ENCODE results near the gene BIRC7.
A peak's percentile ranks its signal among the peaks of the same experiment; 100 is the strongest.
"Not testable (repeated sequence)": the region's sequence is repeated elsewhere in the genome, so short reads cannot be mapped to it uniquely, and the experiment has no call there.

Gene BIRC7

DNA sequence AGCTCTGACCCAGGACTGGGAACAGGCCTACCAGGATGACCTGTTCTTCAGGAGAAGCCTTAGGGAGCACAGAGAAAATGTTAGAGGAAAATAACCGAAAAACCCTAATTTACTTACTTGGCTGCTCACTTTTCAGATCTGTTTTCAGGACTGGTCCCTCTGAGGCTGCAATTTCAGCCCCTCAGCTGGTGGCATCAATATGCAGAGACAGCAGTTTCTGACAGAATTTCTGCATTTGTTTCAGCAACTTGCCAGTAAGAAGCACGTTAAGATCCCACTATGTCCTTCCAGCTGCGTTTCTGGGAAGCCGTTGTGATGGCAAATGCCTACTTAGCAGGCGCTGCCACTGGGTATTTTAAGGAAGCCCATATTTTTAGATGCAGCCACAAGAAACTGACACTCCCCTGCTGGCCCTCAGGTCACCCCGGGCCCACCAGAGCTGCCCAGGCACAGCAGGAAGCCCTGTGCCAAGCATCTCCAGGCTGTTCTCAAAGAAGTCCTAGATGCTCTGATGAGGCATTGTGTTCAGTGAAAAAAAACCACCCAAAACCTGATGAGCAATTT, 27.3 kb upstream of the BIRC7 start:
- DNase-seq, result no peak

DNA sequence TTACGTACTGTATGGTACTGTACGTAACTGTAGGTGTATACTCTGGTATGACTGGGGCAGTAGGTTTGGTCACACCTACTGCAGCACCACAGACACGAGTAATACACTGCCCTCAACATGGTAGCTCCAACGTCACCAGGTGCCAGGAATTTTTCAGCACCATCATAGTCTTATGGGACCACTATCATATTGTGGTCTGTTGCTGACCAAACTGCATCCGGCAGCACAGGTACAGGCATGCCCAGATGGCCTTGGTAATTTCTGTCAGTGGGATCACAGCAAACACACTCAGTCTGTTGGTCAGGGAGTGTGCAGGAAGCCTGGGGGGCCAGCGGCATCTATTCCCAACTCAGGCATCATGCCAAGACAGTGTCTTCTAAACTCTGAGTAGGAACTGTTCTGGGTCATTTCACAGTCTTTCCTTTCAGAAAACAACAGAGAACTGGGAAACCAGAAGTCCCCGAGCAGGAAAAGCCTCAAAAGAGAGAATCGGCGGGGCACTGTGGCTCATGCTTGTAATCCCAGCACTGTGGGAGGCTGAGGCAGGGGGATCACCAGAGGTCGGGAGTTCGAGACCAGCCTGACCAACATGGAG, 25.6 kb upstream of the BIRC7 start:
- no peak for DNase-seq

DNA sequence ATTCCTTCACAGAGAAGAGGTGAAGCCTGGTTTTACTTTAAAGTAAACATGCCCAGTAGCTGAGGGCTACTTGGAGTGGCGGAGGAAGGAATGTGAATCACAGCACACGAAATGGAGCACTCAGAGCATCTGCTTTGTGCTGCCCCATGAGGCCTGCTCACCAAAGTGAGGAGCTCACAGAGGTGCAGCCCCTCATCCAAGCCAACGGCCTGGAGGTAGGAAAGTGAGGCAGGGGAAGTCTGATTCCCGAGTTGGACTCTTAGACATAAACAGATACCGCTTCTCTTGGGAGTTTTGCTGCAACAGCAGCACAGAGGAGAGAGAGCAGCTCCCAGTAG, 23.3 kb upstream of the BIRC7 start:
- DNase-seq, result no peak

DNA sequence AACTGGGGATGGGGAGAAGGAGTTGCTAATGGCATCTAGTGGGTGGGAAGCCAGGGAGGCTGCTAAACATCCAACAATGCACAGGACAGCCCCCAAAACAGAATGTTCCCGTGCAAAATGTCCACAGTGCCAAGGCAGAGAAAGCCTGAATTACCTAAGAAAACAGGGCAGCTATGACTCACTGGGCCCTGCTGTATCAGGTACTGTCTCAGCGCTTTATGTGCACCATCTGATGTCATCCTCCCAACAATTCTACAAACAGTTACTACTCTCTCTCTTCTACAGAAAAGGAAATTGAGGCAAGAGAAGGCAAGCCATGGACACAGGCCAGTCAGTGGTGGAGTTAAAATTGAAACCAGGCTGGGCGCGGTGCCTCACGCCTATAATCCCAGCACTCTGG, 22.9 kb upstream of the BIRC7 start:
- DNase-seq, result no peak

DNA sequence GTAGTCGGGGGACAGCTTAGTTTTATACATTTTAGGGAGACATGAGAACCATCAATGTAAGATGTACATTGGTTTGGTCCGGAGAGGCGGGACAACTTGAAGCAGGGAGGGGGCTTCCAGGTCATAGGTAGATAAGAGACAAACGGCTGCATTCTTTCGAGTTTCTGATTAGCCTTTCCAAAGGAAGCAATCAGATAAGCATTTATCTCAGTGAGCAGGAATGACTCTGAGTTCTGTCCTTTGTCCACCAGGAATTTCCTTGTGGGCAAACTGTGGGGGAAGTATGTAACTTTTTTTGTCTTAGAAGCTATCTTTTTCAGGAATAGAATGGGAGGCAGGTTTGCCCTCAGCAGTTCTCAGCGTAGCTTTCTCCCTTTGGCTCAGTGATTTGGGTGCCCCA, 21.2 kb upstream of the BIRC7 start:
- DNase-seq, result no peak

DNA sequence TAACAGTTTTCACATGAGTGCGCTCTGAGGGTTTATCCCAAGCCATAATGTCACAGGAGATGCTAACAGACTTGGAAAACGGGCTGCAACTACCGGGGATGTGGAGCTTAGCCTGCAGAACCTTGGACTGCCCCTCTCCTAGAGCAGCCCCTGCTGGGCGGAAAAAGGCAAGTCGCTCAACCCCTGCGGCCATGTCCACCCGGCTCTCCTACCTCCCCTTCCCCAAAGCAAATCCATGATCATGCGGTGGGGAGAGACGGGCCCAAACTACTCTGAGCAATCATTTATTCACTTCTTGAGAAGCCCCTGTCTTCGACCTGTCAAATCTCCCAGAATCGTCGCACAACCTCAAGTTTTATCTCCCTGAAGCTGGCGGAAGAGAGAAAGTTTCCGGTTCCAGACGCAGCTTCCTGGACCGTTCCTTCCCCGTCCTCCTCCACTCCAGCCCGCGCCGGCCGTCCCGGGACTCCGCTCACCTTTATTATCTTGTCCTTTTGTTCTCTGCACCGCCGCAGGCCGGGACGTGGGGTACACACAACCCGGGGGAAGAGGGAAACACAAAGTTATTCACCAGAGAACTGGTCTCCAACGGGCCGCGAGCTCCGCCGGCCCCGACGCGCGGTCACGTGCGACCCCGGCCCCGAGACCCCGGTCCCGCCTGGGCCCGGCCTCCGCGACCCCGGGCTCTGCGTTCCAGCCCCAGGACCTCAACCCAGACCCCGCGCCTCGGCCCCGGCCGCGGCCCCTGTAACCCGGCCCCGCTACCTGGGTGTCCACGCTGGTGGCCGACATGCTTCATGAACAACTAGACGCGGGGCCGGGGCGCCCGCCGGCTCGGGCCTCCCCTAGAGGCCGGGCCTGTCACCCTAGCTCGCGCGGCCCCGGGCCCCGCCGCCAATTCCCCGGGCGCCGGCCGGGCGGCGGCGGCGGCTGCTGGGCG, 20.3 kb upstream of the BIRC7 start:
- DNase-seq, result no peak

DNA sequence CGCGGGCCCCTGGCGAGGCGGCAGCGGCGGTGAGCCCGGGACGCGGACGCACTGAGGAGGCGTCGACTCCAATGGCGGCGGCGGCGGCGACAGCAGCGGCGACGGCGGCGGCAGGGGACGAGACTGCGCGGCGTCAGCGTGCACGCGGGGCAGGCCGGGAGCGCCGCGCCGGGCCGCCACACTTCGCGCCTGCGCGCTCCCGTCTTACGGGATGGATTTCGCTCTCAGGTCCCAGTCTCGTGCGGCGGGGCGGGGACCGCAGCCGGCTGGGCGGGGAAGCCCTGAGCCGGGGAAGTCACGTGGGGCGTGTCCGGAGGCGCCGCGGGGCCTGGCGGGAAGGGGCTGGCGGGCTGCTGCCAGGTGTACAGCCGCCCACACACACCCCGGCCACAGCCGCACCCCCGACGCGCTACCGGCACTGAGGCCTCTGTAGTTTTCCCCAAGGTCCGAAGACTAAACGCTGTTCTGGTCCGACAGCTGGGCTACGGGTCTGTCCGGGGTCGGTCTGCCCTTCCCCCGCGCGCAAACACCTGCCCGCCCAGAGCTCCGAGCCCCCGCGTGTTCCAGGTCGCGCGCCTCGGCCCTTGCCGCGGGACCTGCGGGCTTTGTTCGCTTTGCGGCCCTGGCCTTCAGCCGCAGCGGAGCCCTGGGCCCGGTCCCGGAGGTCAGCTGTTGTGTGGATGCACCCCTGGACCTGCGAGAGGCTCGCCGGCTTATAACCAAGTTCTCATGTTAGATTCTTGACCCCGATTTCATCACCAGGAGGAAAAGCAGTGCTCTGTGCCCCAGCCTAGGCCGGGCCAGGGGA, 19.5 kb upstream of the BIRC7 start, which contains the start of gene YTHDF1:
Gene YTHDF1, minus strand, starts transcription at position 91 of the 808 bp plus-strand sequence. CDS start 239 bp downstream, outside the sequence.
- DNase-seq, result peak; percentile 78

DNA sequence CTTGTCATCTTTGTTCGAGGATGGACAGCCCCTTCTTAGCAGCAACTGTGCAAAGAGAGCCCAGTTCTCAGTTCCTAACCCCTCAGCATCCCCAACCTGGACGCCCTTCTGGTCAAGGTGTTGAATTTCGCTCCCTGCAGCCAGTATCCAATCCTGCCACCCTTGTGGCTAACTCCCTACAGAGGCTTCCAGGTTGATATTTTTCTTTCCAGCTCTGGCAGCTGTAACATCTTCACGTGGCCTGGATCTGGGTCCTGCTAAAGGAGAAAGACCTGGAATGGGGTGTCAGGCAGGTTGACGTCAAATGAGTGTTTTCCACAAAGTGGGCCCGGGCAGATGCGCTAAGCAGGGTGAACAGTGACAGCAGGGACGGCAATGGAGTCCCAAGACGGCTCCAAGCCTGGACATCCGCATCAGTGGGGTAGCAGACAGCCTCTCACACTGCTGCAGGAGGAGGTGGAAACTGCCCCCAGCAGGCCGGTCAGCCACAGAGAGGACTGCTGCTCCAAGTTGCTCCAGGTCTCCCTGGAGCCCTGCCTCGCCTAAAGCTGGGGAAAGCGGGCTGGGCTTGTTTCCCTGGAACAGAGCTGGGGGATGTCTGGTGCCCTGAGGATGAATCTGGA, 18.7 kb upstream of the BIRC7 start:
- DNase-seq, result no peak

DNA sequence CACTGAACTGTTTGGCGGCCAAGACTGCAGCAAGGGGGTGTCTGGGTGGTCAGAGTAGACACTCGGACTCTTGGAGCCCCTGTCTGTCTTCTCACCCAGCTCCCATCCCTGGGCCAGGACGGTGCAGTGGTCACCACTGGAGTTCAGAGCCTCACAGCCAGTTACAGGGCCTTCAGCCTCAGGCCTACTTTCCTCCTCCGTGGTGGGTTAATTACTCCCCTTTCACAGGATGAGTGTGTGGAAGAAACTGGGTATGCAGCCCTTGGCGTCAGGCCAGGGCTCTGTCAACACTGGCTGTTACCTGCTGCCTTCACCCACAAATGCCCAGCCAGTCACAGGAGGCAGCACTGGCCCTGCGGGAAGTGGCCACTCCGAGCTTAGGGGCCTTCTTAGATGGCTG, 18.0 kb upstream of the BIRC7 start:
- no peak for DNase-seq

DNA sequence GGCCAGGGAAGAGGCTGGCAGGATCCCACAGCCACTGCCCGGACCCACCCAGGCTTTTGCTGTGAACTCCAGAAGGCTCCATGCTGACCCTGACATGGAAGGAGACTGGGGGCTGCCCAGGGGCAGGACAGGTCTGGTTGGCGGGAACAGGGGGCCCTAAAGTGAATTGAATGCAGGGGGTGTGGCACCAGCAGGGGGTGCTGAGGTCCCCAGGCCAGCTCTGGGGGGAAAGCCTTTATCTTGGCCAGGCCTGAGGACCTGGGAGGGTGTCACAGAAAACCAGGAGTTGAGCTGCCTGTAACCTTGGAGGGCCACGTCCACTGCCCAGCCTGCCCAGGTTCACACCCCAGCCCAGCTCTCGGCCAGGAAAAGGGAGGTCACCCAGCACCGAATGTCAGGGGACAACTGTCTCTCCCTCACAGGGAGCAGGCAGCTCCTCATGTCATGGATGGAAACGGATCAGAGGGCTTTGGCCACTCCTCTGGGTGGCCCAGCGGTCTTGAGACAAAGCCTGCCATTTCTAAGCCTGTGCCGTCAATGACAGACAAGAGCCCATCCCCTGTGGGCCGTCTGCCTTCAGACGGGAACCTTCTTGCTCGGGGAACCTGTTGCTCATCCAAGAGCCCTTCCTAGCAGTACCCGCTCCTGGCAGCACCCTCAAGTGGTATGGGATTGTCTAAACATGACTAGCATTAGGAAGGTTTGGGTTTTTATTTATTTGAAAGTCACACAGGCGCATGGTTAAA, 16.8 kb upstream of the BIRC7 start:
- no peak for DNase-seq

DNA sequence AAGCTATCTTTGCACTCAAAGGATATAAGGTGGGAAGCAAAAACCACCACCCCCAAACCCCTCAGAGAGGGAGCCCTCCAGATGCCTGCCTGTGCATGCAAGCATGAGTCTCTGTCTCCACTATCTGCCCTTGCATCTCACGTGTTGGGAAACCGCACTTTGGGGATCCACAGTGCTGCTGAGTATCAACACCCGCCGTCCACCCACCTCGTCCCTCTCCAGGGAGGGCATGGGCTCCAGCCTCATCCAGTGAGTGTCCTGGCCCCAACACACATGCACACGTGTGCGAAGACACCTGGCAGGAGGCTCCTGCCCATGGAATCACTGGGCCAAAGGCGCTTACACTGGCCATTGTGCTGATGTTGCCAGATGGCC, 16.3 kb upstream of the BIRC7 start:
- DNase-seq, result no peak

DNA sequence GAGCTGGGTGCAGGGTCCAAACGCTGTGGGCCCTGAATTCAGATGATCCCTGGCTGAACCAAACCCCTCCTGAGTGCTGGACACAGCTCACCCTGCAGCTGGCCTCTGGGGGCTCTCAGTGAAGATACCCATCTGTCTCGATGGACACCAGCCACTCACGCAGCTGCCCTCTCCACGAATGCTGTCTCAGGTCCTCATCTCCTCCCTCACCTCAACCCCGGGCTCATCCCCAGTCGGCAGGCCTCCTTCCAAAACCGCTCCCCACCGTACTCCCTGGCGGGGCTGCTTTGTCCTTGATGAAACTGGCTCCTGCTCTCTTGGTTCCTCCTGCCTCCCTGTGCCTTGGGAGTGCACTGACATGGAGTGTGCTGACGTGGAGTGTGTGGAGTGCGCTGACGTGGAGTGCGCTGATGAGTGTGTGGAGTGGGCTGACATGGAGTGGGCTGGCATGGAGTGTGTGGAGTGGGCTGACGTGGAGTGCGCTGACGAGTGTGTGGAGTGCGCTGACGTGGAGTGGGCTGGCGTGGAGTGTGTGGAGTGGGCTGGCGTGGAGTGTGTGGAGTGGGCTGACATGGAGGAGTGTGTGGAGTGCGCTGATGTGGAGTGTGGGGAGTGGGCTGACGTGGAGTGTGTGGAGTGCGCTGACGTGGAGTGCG, 15.7 kb upstream of the BIRC7 start:
- DNase-seq, result no peak

DNA sequence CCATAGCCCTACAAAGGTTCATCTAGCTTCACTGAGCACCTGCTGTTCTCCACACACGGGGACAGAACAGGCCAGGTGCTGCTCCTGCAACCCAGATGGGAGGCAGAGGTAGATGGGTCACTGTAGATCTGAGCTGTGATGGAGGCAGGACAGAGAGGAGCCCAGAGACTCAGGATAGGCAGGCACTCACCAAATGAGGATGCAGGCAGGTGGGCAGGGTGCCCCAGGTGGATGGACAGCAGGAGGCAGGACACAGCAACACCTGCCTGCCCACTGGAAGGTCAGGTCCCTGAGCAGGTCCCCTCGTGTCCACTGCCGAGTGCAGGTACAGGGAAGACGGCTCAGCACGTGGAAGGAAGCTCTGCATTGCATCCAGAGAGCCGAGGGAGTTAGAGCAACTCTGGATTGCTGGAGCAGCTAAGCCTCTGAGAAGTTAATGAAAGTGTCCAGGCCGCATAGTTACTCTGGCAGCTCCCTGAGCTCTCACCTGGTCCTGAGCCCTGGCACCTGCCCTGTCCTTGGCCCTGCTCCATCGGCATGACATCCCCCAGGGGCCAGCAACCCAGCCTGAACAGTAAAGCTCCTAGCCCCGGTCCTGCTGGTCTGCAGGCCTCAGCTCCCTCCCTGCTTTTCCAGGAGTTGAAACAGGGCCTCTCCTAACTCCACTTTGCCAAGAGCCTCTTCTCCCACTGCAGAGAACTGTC, 14.9 kb upstream of the BIRC7 start:
- DNase-seq, result no peak

DNA sequence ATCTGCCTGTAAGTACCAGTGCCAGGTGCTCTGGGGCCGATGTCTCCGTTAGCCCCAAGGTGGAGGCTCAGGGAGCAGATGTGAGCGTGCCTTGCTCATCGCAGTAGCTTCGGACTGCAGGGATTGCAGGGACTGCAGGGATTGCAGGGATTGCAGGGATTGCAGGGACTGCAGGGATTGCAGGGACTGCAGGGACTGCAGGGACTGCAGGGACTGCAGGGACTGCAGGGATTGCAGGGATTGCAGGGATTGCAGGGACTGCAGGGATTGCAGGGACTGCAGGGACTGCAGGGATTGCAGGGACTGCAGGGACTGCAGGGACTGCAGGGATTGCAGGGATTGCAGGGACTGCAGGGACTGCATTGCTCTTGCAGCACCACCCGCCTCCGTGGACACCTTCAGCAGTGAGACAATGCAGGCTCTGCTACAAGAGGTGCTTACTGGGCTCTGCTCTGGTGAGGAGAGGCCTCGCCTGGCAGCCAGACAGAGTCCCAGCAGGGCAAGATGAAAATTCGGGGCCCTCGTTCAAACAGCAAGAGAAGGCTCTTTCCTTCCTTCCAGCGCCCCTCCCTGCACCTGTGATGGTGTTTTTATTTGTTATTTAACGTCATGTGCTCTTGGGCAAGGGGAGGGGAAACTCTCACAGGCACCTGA, 14.2 kb upstream of the BIRC7 start:
- not testable (repeated sequence) for DNase-seq

DNA sequence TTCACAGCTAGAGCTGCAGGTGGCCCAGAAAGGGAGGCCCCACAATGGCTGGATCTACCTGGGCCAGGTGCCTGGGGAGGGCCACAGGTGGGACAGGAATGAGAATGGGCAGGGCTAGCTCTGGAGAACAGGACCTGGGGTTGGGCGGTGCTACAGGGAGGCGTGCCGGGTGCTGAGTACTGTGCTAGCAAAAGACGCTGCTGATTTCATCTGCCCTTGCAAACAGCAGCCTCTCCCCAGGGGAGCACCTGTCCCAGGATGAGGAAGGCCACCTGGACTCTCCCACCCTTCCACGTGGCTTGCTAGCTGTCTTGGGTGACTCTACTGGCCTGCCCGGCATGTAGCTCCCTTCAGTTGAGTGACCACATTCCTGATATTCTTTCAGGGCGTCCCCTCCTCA, 13.2 kb upstream of the BIRC7 start:
- no peak for DNase-seq

DNA sequence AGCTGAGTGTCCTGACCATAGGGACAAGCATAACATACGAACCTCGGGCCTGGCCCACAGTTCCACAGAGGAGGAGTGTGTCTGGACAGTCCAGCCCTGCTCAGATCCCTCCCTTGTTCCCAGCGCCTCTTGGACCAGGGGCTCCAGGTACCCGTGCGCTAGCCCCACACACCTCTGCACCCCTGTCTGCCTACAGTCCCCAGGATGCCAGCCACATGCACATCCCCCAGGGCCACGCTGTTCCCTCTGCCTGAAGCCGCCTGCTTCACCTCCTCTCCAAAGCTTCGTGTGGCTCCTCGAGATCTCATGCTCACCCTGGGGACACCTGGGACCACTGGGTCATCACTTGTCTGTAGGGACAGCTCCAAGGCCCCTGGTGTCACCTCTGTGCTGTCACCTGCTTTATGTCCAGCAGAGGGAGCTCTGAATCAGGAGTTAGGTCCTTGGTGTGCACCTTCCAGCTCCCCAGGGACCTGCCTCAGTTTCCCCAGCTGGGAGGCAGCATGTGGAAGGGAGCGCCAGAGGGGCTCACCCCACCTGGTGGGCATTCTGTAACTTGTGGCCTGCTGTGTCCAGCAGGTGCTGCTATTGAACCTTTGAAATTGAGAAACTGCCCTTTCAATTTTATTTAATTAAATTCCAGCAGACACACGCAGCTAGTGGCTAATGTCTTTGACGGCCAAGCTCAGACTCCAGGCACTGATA, 12.4 kb upstream of the BIRC7 start:
- DNase-seq, result no peak

DNA sequence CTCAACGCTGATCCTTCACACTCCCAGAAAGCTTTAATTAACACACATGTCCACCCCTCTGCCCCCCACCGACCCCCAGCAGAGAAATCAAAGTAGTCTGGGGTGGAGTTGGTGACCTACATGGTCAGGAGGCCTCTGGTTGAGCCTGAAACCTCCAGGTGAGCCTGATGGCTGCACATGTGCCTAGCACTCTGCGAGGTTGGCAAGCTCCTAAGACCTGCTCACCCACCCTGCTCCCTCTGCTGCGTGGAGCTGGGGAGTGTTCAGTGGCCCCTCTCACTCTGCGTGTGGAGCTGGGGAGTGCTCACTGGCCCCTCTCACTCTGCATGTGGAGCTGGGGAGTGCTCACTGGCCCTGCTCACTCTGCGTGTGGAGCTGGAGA, 11.9 kb upstream of the BIRC7 start:
- DNase-seq, result no peak

DNA sequence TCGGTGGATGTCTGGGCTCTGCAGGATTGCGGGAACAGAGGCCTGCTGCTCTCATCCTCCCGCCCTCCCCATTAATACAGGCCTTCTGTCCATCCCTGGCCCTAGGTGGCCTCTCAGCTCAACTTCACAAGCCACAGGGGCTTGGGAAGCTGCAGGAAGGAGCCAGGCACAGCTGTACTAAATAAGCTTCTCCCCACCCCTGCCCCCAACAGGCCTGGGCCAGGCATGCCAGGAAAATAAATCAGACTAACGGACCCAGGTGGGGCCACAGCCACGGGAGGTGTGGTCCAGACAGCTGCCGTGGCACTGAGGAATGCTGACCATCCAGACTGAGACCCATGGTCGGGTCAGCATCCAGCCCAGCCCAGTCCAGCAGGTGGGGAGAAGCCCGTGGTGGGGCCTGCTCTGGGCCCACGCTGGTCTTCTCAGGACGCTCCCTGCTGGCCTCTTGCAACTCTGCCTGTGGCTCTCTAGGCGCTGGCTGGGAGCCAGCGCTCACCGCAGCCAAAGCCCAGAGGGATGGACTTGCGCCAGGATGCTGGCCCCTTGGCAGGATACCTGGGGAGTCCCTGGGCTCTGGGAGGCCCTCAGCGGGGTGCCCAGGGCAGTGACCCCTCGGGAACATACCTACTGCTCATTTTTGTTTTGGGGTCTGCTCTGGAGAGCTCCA, 11.2 kb upstream of the BIRC7 start:
- peak; percentile 20 for DNase-seq

DNA sequence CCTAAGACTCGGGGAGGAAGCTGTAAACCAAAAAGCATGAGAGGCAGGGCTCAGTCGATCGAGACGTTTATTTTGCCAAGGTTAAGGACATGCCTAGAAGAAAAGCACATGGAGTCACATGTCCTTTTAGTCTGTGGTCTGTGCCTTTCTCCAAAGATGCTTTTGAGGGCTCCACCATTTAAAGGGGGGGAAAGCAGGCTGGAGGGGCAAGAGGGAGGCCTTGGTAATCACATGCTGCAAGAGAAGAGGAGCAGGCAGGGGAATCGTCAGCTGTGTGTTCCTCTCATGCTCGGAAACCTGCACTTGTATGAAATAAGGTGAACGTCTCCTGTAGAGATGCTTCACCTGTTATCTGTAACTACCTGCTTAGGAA, 10.6 kb upstream of the BIRC7 start:
- DNase-seq, result no peak

Data from T1000 (cell line).